HG02943 (cell line): ENCODE measurements around the gene LRG1.

Experiments
- ATAC-seq: cut with Tn5 transposase; IDR thresholded peaks from one replicate; pipeline ENCODE4 v1.9.1; 2021; ENCODE audit warnings: mild to moderate bottlenecking, low read depth, moderate library complexity; ENCODE audit not compliant: unreplicated experiment

LRG1 gene

GRCh38 chr19:4513248-4513647, 26.6 kb downstream of the LRG1 start:
- no peak for ATAC-seq

- ATAC-seq: no peak
Measured at GRCh38 chr19:4512070-4512469, 27.8 kb downstream of the LRG1 start.

GRCh38 chr19:4511300-4512054, 28.4 kb downstream of the LRG1 start:
- no peak for ATAC-seq

GRCh38 chr19:4510435-4511255, 29.2 kb downstream of the LRG1 start:
- ATAC-seq: no peak

GRCh38 chr19:4508698-4509097, 31.1 kb downstream of the LRG1 start:
- no peak for ATAC-seq

- no peak for ATAC-seq
Measured at GRCh38 chr19:4507804-4508203, 32.0 kb downstream of the LRG1 start.

GRCh38 chr19:4507150-4507452, 32.7 kb downstream of the LRG1 start:
- ATAC-seq: no peak

- no peak for ATAC-seq
Measured at GRCh38 chr19:4506449-4507149, 33.2 kb downstream of the LRG1 start.

- ATAC-seq: no peak
Measured at GRCh38 chr19:4505570-4506448, 34.0 kb downstream of the LRG1 start.

GRCh38 chr19:4504891-4505569, 34.8 kb downstream of the LRG1 start:
- no peak for ATAC-seq

- no peak for ATAC-seq
Measured at GRCh38 chr19:4504297-4504701, 35.5 kb downstream of the LRG1 start.

- no peak for ATAC-seq
Measured at GRCh38 chr19:4503825-4504170, 36.0 kb downstream of the LRG1 start.

- no peak for ATAC-seq
Measured at GRCh38 chr19:4503132-4503824, 36.6 kb downstream of the LRG1 start.

GRCh38 chr19:4502282-4503131, 37.3 kb downstream of the LRG1 start:
- no peak for ATAC-seq

GRCh38 chr19:4501691-4502090, 38.1 kb downstream of the LRG1 start:
- no peak for ATAC-seq

- ATAC-seq: no peak
Measured at GRCh38 chr19:4500841-4501591, 38.8 kb downstream of the LRG1 start.

GRCh38 chr19:4499855-4500254, 40.0 kb downstream of the LRG1 start:
- no peak for ATAC-seq

GRCh38 chr19:4499318-4499717, 40.5 kb downstream of the LRG1 start:
- ATAC-seq: no peak
